Upper lobe of left lung (tissue), 4 donors: ENCODE measurements around the gene SLC25A13.

Source experiments
- CTCF ChIP-seq, 6 experiments: fragments of 450-650 bp in 4 of 6; fragments of 200-600 bp in 2 of 6; sonication (generic) in 2 of 6; IDR thresholded peaks; one replicate each; pipeline ENCODE4 v1.5.1; 2016 to 2019; ENCODE audit warnings: antibody characterized with exemption in 6 of 6
- EP300 ChIP-seq, 4 donors: sonication (generic); formaldehyde crosslinking; IDR thresholded peaks; one replicate each; pipeline ENCODE4 v1.5.1; 2017; ENCODE audit warnings: antibody characterized with exemption in 4 of 4, control low read depth in 2 of 4
- POLR2A ChIP-seq, 4 donors: fragments of 450-650 bp; IDR thresholded peaks; one replicate each; pipeline ENCODE4 v1.5.1; 2016 to 2017; ENCODE audit warnings: antibody characterized with exemption in 4 of 4, mild to moderate bottlenecking in 2 of 4
- POLR2AphosphoS5 ChIP-seq, 2 donors: sonication (generic); formaldehyde crosslinking; IDR thresholded peaks; one replicate each; pipeline ENCODE4 v1.5.1; 2017; ENCODE audit warnings: antibody characterized with exemption in 2 of 2

- TF ChIP-seq CTCF (IDR thresholded peaks at IDR 0.05) (no peak), POLR2A (IDR thresholded peaks at IDR 0.05) (no peak), POLR2AphosphoS5 (IDR thresholded peaks at IDR 0.05) (no peak), EP300 (IDR thresholded peaks at IDR 0.05) (no peak)
These were observed 34.8 kb downstream of the SLC25A13 start for GRCh38 chr7:96287132-96287531.
